ENCODE results near the gene INPP5E. TPM values are rescaled to one million over a fixed set of nuclear protein-coding genes. Genes with fewer than 3 reads are reported as not detected.

INPP5E gene
- total RNA-seq, 4 donors from 2014 or later = 6.7 to 19.7 (median 11.2) TPM

GRCh38 chr9:136405481-136405880 is 34.2 kb downstream of the INPP5E start:
- Histone ChIP-seq H3K9me3 (no peaks in the 10 kb centered on the region), H3K4me1 (peaks cover 0 to 8% of the 10 kb centered on the region in 2 donors), H3K27me3 (no peaks in the 10 kb centered on the region), H3K27ac (no peak overlapping the region), H3K36me3 (no peaks in the 10 kb centered on the region), H3K4me3 (no peak overlapping the region)
- TF ChIP-seq POLR2A (IDR thresholded peaks at IDR 0.05) (no peak), CTCF (IDR thresholded peaks at IDR 0.05) (no peak)
- intact Hi-C loops (cut with DNase I; ENCODE audit: low total_unique reads) = no loop called here
- no peak for DNase-seq

- no peak overlapping the region for H3K27ac ChIP-seq
- H3K4me3 ChIP-seq = no peak overlapping the region
- TF ChIP-seq POLR2A (IDR thresholded peaks at IDR 0.05) (no peak), CTCF (IDR thresholded peaks at IDR 0.05) (no peak)
- no peaks in the 10 kb centered on the region for H3K27me3 ChIP-seq
- H3K36me3 ChIP-seq = no peaks in the 10 kb centered on the region
- no peak for DNase-seq
- intact Hi-C loops (cut with DNase I; ENCODE audit: low total_unique reads) = no loop called here
- H3K9me3 ChIP-seq = no peaks in the 10 kb centered on the region
- H3K4me1 ChIP-seq = peaks cover 0 to 5% of the 10 kb centered on the region in 2 donors
Observed at GRCh38 chr9:136404801-136405136, 34.9 kb downstream of the INPP5E start.

GRCh38 chr9:136403915-136404800 is 35.5 kb downstream of the INPP5E start:
- no peak overlapping the region for H3K4me3 ChIP-seq
- H3K27ac ChIP-seq = no peak overlapping the region
- H3K4me1 ChIP-seq = peaks cover 3 to 4% of the 10 kb centered on the region in 2 donors
- no peak for TF ChIP-seq POLR2A (IDR thresholded peaks at IDR 0.05)
- TF ChIP-seq CTCF (IDR thresholded peaks at IDR 0.05) = no peak
- H3K36me3 ChIP-seq = no peaks in the 10 kb centered on the region
- intact Hi-C loops (cut with DNase I; ENCODE audit: low total_unique reads) = no loop called here
- H3K9me3 ChIP-seq = no peaks in the 10 kb centered on the region
- no peak for DNase-seq
- H3K27me3 ChIP-seq = no peaks in the 10 kb centered on the region

- no peaks in the 10 kb centered on the region for H3K9me3 ChIP-seq
- H3K36me3 ChIP-seq = no peaks in the 10 kb centered on the region
- no peak for TF ChIP-seq CTCF (IDR thresholded peaks at IDR 0.05)
- no peak for TF ChIP-seq POLR2A (IDR thresholded peaks at IDR 0.05)
- no peaks in the 10 kb centered on the region for H3K27me3 ChIP-seq
- intact Hi-C loops (cut with DNase I; ENCODE audit: low total_unique reads) = no loop called here
- DNase-seq = no peak
- peaks cover 4 to 7% of the 10 kb centered on the region in 2 donors for H3K4me1 ChIP-seq
- H3K4me3 ChIP-seq = no peak overlapping the region
- H3K27ac ChIP-seq = no peak overlapping the region
Observed at GRCh38 chr9:136403538-136403914, 36.1 kb downstream of the INPP5E start.

GRCh38 chr9:136402067-136402466 is 37.6 kb downstream of the INPP5E start:
- no peaks in the 10 kb centered on the region for H3K27me3 ChIP-seq
- no peak overlapping the region for H3K4me3 ChIP-seq
- H3K4me1 ChIP-seq = peaks cover 4 to 7% of the 10 kb centered on the region in 2 donors
- TF ChIP-seq POLR2A (IDR thresholded peaks at IDR 0.05) (no peak), CTCF (IDR thresholded peaks at IDR 0.05) (no peak)
- H3K27ac ChIP-seq = no peak overlapping the region
- H3K36me3 ChIP-seq = no peaks in the 10 kb centered on the region
- no peaks in the 10 kb centered on the region for H3K9me3 ChIP-seq
- intact Hi-C loops (cut with DNase I; ENCODE audit: low total_unique reads) = no loop called here
- no peak for DNase-seq

Measured in uterus (tissue), 4 donors.